Trophoblast cell (in vitro differentiated cells and primary cell): ENCODE results near the gene THBS2.

Source experiments
- DNase-seq, 2 donors: peaks; one replicate each; pipeline ENCODE4 v3.0.0-alpha.2; 2016
- H2AFZ ChIP-seq: 2 replicates; pipeline ENCODE4 v1.6.1; 2013; ENCODE audit warnings: low read length, moderate library complexity, mild to moderate bottlenecking; ENCODE audit not compliant: insufficient read depth, poor library complexity
- H2AK5ac ChIP-seq: 2 replicates; pipeline ENCODE4 v1.6.1; 2013; ENCODE audit warnings: mild to moderate bottlenecking, low read length
- H2BK120ac ChIP-seq: 2 replicates; pipeline ENCODE4 v1.6.1; 2013; ENCODE audit warnings: low read length, mild to moderate bottlenecking, moderate library complexity; ENCODE audit not compliant: insufficient read depth, poor library complexity
- H2BK12ac ChIP-seq: 2 replicates; pipeline ENCODE4 v1.6.1; 2013; ENCODE audit warnings: mild to moderate bottlenecking, low read length, moderate library complexity
- H2BK5ac ChIP-seq: 2 replicates; pipeline ENCODE4 v1.6.1; 2013; ENCODE audit warnings: low read length, low read depth, moderate library complexity, mild to moderate bottlenecking; ENCODE audit not compliant: poor library complexity
- H3K14ac ChIP-seq: 2 replicates; pipeline ENCODE4 v1.6.1; 2013; ENCODE audit warnings: mild to moderate bottlenecking, low read length
- H3K18ac ChIP-seq: 2 replicates; pipeline ENCODE4 v1.6.1; 2013; ENCODE audit warnings: mild to moderate bottlenecking, low read length
- H3K23ac ChIP-seq: 2 replicates; pipeline ENCODE4 v1.6.1; 2013; ENCODE audit warnings: low read length
- H3K27ac ChIP-seq: 2 replicates; pipeline ENCODE4 v1.5.1; 2013; ENCODE audit warnings: low read depth, mild to moderate bottlenecking, inconsistent platforms, low read length, moderate library complexity
- H3K27me3 ChIP-seq: 2 replicates; pipeline ENCODE4 v1.6.1; 2013; ENCODE audit warnings: inconsistent platforms, mild to moderate bottlenecking, low read length, moderate library complexity; ENCODE audit not compliant: insufficient read depth
- H3K36me3 ChIP-seq, 2 experiments: 1 replicate in 1 of 2; 2 replicates in 1 of 2; pipeline ENCODE4 v1.6.1; 2013; ENCODE audit warnings: low read length in 2 of 2, mild to moderate bottlenecking in 2 of 2, moderate library complexity in 1 of 2; ENCODE audit not compliant: insufficient read depth in 2 of 2, control insufficient read depth in 1 of 2
- H3K4ac ChIP-seq: 2 replicates; pipeline ENCODE4 v1.6.1; 2013; ENCODE audit warnings: low read depth, mild to moderate bottlenecking, low read length, moderate library complexity
- H3K4me1 ChIP-seq, 2 experiments: 1 replicate in 1 of 2; 2 replicates in 1 of 2; pipeline ENCODE4 v1.6.1; 2013; ENCODE audit warnings: low read length in 2 of 2, mild to moderate bottlenecking in 2 of 2, moderate library complexity in 1 of 2; ENCODE audit not compliant: insufficient read depth in 2 of 2, control insufficient read depth in 1 of 2
- H3K4me2 ChIP-seq: 2 replicates; pipeline ENCODE4 v1.6.1; 2013; ENCODE audit warnings: inconsistent platforms, mild to moderate bottlenecking, low read length, moderate library complexity
- H3K4me3 ChIP-seq: 2 replicates; pipeline ENCODE4 v1.5.1; 2013; ENCODE audit warnings: mild to moderate bottlenecking, low read depth, low read length, inconsistent platforms
- H3K79me1 ChIP-seq: one replicate; pipeline ENCODE4 v1.6.1; 2013; ENCODE audit warnings: low read length
- H3K79me2 ChIP-seq: 2 replicates; pipeline ENCODE4 v1.6.1; 2013; ENCODE audit warnings: low read length, mild to moderate bottlenecking; ENCODE audit not compliant: control insufficient read depth, insufficient read depth, poor library complexity
- H3K9ac ChIP-seq: 2 replicates; pipeline ENCODE4 v1.6.1; 2013; ENCODE audit warnings: mild to moderate bottlenecking, low read length
- H3K9me3 ChIP-seq: 2 replicates; pipeline ENCODE4 v1.6.1; 2013; ENCODE audit warnings: low read depth, mild to moderate bottlenecking, control low read depth, inconsistent platforms, low read length; ENCODE audit not compliant: insufficient read depth
- H4K12ac ChIP-seq: 2 replicates; pipeline ENCODE4 v1.6.1; 2013; ENCODE audit warnings: low read depth, mild to moderate bottlenecking, low read length, moderate library complexity
- H4K8ac ChIP-seq: 2 replicates; pipeline ENCODE4 v1.6.1; 2013; ENCODE audit warnings: low read depth, mild to moderate bottlenecking, low read length, moderate library complexity
- H4K91ac ChIP-seq: one replicate; pipeline ENCODE4 v1.6.1; 2013; ENCODE audit warnings: low read depth, mild to moderate bottlenecking, low read length, moderate library complexity
- WGBS: extraction: QIAGEN DNeasy Blood & Tissue Kit; methylation state at CpG from one replicate; pipeline ENCODE4 v1.1.7; 2013; ENCODE audit warnings: missing lambda C conversion rate; ENCODE audit not compliant: insufficient read length, insufficient coverage; ENCODE audit errors: extremely low coverage; 5-methylcytosine and 5-hydroxymethylcytosine counted together

THBS2 gene

GRCh38 chr6:169289257-169289618 is 35.6 kb upstream of the THBS2 start:
- Histone ChIP-seq H3K4me1 (peaks cover 3 to 4% of the 10 kb centered on the region in 2 experiments), H3K4me3 (no peak overlapping the region), H3K79me1 (no peaks in the 10 kb centered on the region), H2AK5ac (no peak overlapping the region), H3K23ac (no peak overlapping the region), H3K9me3 (peaks cover 5% of the 10 kb centered on the region), H2BK12ac (no peak overlapping the region), H2AFZ (no peak overlapping the region), H3K9ac (no peak overlapping the region), H4K12ac (no peak overlapping the region), H3K14ac (no peak overlapping the region), H3K36me3 (no peaks in the 10 kb centered on the region), H3K4me2 (no peak overlapping the region), H2BK120ac (no peak overlapping the region), H3K18ac (no peak overlapping the region), H3K27ac (no peak overlapping the region), H2BK5ac (no peak overlapping the region), H3K27me3 (no peaks in the 10 kb centered on the region), H4K91ac (no peak overlapping the region), H3K4ac (no peak overlapping the region), H3K79me2 (no peaks in the 10 kb centered on the region), H4K8ac (no peak overlapping the region)
- DNase-seq, result no peak
- no CpG with 5 or more reads among the region's 5 CpGs for WGBS

GRCh38 chr6:169288591-169288990 is 34.9 kb upstream of the THBS2 start:
- Histone ChIP-seq H3K36me3 (no peaks in the 10 kb centered on the region), H3K14ac (no peak overlapping the region), H3K4me1 (peaks cover 3 to 4% of the 10 kb centered on the region in 2 experiments), H4K91ac (no peak overlapping the region), H3K79me2 (no peaks in the 10 kb centered on the region), H4K8ac (no peak overlapping the region), H2BK120ac (no peak overlapping the region), H4K12ac (no peak overlapping the region), H3K9me3 (peaks cover 5% of the 10 kb centered on the region), H3K79me1 (no peaks in the 10 kb centered on the region), H2BK5ac (no peak overlapping the region), H3K4me3 (no peak overlapping the region), H3K4ac (no peak overlapping the region), H2AFZ (no peak overlapping the region), H3K18ac (no peak overlapping the region), H2AK5ac (no peak overlapping the region), H3K23ac (no peak overlapping the region), H3K4me2 (no peak overlapping the region), H3K27me3 (no peaks in the 10 kb centered on the region), H3K27ac (no peak overlapping the region), H2BK12ac (no peak overlapping the region), H3K9ac (no peak overlapping the region)
- DNase-seq, result no peak
- WGBS, result no CpG with 5 or more reads among the region's 10 CpGs

- Histone ChIP-seq H2BK5ac (no peak overlapping the region), H3K18ac (no peak overlapping the region), H3K14ac (no peak overlapping the region), H3K79me1 (no peaks in the 10 kb centered on the region), H3K27ac (no peak overlapping the region), H3K9me3 (peaks cover 5% of the 10 kb centered on the region), H3K27me3 (no peaks in the 10 kb centered on the region), H3K4me2 (no peak overlapping the region), H4K8ac (no peak overlapping the region), H2AFZ (no peak overlapping the region), H3K4ac (no peak overlapping the region), H3K9ac (no peak overlapping the region), H2BK120ac (no peak overlapping the region), H3K4me1 (peaks cover 3 to 4% of the 10 kb centered on the region in 2 experiments), H3K36me3 (no peaks in the 10 kb centered on the region), H3K23ac (no peak overlapping the region), H4K12ac (no peak overlapping the region), H2AK5ac (no peak overlapping the region), H3K4me3 (no peak overlapping the region), H4K91ac (no peak overlapping the region), H3K79me2 (no peaks in the 10 kb centered on the region), H2BK12ac (no peak overlapping the region)
- WGBS, result no CpG with 5 or more reads among the region's 6 CpGs
- no peak for DNase-seq
Measured at GRCh38 chr6:169287675-169288074, 34.0 kb upstream of the THBS2 start.

- Histone ChIP-seq H4K12ac (no peak overlapping the region), H2BK120ac (no peak overlapping the region), H3K27me3 (no peaks in the 10 kb centered on the region), H3K14ac (no peak overlapping the region), H3K4me1 (no peaks in the 10 kb centered on the region), H3K4me3 (no peak overlapping the region), H2BK5ac (no peak overlapping the region), H4K8ac (no peak overlapping the region), H3K27ac (no peak overlapping the region), H3K4ac (no peak overlapping the region), H2AFZ (no peak overlapping the region), H2BK12ac (no peak overlapping the region), H3K9me3 (peaks cover 5% of the 10 kb centered on the region), H3K79me2 (no peaks in the 10 kb centered on the region), H3K79me1 (no peaks in the 10 kb centered on the region), H3K18ac (no peak overlapping the region), H3K9ac (no peak overlapping the region), H2AK5ac (no peak overlapping the region), H3K23ac (no peak overlapping the region), H3K36me3 (no peaks in the 10 kb centered on the region), H3K4me2 (no peak overlapping the region), H4K91ac (no peak overlapping the region)
- no CpG with 5 or more reads among the region's 7 CpGs for WGBS
- no peak for DNase-seq
Measured at GRCh38 chr6:169286961-169287360, 33.3 kb upstream of the THBS2 start.
